Kasumi-1 (cell line): ENCODE results near the gene CLCF1.

ENCODE experiments used
- DNase-seq, 2 experiments: peaks; one replicate each; lab custom pipeline; 2025; lab: John Stamatoyannopoulos, UW

CLCF1 gene

GRCh38 chr11:67356387-67356863 lies 17.0 kb downstream of the CLCF1 start:
- no peak for DNase-seq

- DNase-seq: no peak
Observed at GRCh38 chr11:67355794-67356386, 17.5 kb downstream of the CLCF1 start.

GRCh38 chr11:67355023-67355793 lies 18.2 kb downstream of the CLCF1 start:
- DNase-seq: no peak

- DNase-seq: no peak
Observed at GRCh38 chr11:67354075-67355022, 19.0 kb downstream of the CLCF1 start.

- DNase-seq: peak; percentile 92 to 95
Observed at GRCh38 chr11:67353317-67354074, 19.9 kb downstream of the CLCF1 start, which contains the start of gene POLD4. Gene POLD4, minus strand, starts transcription at chr11:67353546. Its CDS starts 147 bp downstream, at chr11:67353399.

GRCh38 chr11:67352546-67353316 lies 20.7 kb downstream of the CLCF1 start:
- peak; percentile 45 to 63 for DNase-seq

GRCh38 chr11:67351275-67352005 lies 22.0 kb downstream of the CLCF1 start:
- peak; percentile 68 to 89 for DNase-seq

- no peak for DNase-seq
Observed at GRCh38 chr11:67349928-67350465, 23.4 kb downstream of the CLCF1 start.

- DNase-seq: no peak
Observed at GRCh38 chr11:67349457-67349856, 23.9 kb downstream of the CLCF1 start.

- no peak for DNase-seq
Observed at GRCh38 chr11:67349036-67349435, 24.4 kb downstream of the CLCF1 start.

GRCh38 chr11:67347964-67348749 lies 25.2 kb downstream of the CLCF1 start:
- no peak for DNase-seq

- peak; percentile 66 to 73 for DNase-seq
Observed at GRCh38 chr11:67345920-67346819, 27.2 kb downstream of the CLCF1 start.

- DNase-seq: no peak
Observed at GRCh38 chr11:67345247-67345919, 28.0 kb downstream of the CLCF1 start.

GRCh38 chr11:67344264-67344663 lies 29.1 kb downstream of the CLCF1 start:
- no peak for DNase-seq

- DNase-seq: no peak
Observed at GRCh38 chr11:67337257-67337656, 36.1 kb downstream of the CLCF1 start.

GRCh38 chr11:67332081-67332691 lies 41.2 kb downstream of the CLCF1 start:
- DNase-seq: no peak

- no peak for DNase-seq
Observed at GRCh38 chr11:67323526-67323925, 49.9 kb downstream of the CLCF1 start.
